Kidney tubule cell (primary cell): ENCODE data around the gene COX19.
"Not testable (repeated sequence)": the region's sequence is repeated elsewhere in the genome, so short reads cannot be mapped to it uniquely, and the experiment has no call there.

Experiments
- DNase-seq: peaks from one replicate; pipeline ENCODE4 v3.0.0-alpha.2; 2018; ENCODE audit warnings: low spot score

Gene COX19

DNA sequence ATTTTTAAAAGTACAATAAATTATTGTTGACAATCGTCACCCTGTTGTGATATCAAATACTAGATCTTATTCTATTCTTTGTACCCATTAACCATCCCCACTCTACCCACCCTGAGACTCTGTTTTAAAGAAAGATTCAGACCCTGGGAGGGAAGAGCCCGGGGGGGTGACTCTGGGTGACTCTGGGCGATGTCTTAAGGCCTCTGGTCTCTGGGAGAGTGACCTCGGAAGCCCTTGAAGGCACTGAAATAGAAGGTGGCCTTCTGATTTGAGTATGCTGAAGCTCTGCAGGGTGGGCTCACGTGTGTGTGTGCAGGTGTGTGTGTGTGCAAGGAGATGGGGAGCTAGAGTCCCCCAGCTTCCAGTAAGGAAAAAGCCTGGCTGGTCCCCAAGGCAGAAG, 30.6 kb downstream of the COX19 start:
- no peak for DNase-seq

DNA sequence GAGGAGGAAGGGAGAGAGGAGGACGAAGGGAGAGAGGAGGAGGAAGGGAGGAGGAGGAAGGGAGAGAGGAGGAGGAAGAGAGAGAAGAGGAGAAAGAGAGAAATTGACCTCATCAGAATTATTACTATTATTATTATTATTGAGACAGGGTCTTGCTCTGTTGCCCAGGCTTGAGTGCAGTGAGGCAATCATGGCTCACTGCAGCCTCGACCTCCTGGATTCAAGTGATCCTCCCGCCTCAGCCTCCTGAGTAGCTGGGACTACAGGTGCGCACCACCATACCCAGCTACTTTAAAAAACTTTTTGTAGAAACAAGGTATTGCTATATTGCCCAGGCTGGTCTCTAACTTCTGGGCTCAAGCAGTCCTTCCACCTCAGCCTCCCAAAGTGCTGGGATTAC, 31.6 kb downstream of the COX19 start:
- DNase-seq, result not testable (repeated sequence)

DNA sequence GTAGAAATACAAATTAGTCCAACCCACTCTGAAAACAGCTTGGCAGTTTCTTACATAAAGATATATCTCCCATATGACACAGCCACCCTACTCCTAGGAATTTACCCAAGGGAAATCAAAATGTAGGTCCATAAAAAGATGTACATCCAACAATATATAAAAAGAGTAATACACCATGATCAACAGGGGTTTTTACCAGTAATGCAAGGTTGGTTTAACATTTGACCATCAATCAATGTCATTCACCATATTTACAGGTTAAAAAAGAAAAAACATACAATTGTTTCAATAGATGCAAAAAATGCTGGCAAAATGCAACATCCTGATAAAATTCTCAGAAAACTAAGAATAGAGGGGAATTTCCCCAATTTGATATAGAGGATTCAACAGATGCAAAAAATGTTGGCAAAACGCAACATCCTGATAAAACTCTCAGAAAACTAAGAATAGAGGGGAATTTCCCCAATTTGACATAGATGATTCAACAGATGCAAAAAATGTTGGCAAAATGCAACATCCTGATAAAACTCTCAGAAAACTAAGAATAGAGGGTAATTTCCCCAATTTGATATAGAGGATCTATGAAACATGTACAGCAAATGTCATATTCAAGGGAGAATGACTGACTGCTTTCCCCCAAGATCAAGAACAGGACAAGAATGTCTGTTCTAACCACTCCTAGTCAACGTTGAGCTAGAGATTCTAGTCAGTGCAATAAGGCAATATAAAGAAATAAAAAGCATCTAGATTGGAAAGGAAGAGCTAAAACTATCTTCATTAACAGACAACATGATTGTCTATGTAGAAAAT, 34.5 kb downstream of the COX19 start:
- no peak for DNase-seq

DNA sequence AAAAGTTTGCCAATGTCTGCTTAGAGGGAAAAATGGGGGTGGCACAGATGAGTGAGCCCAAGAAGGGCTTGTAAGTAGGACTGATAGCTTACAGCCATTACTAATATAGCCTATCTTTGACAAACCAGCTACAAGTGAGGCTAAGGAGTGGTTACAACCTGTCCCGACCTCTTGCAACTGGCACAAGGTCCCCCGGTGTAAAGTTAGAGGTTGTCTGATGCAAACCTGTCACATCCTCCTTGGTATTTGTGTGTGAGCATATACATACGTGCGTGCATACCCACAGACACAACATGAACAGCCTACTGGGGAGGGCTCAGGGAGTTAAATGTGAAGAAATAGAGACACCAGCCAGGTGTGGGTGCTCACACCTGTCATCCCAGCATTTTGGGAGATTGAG, 35.5 kb downstream of the COX19 start:
- no peak for DNase-seq

DNA sequence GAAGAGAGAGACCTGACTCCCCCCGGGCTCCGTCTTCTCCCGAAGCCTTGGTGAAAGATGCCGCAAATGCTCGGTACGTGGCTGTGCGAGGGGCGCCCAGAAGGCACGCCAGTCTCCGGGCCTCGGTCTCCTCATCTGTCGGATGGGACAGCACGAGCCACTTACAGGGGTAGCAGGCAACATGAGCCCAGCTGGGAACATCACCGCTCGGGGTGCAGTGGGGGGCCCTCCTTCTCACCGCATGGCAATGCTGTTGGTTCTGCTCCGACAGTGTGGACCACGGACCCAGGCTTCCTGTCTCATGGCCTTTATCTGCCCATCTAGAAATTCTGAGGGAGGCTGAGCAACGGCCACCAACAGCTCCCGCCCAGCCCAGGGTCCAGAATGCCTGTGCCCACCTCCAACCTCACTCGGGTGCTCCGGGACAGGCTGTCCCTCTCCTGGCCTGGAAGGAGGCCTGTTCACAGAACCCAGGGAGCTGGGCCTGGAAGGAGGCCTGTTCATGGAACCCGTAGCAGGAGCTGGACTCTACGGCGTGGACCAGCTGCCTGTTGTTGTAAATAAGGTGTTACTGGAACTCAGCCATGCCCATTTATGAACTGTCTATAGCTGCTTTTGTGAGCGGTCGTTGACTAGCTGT, 36.7 kb downstream of the COX19 start:
- DNase-seq, result no peak

DNA sequence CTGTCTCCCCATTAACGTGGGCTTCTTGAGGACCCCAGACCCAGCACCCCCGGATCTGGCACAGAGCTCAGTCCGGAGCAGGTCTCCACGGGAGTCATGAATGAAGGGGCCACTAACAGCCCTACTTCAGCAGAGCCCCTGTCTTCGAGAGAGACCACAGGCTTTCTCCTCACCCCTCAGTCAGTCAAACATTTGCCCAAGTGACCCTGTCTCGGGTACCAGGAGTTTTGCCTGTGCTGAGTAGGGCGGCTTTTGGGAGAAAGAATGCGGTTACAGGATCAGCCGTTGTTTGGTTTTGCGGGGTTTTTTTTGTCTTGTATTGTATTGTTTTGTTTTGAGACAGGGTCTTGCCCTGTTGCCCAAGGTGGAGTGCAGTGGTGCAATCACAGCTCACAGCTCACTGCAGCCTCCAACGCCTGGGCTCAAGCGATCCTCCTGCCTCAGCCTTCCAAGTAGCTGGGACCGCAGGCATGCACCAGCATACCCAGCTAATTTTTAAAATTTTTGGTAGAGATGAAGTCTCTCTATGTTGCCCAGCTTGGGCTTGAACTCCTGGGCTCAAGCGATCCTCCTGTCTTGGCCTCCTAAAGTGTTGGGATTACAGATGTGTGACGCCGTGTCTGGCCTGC, 37.4 kb downstream of the COX19 start:
- no peak for DNase-seq

DNA sequence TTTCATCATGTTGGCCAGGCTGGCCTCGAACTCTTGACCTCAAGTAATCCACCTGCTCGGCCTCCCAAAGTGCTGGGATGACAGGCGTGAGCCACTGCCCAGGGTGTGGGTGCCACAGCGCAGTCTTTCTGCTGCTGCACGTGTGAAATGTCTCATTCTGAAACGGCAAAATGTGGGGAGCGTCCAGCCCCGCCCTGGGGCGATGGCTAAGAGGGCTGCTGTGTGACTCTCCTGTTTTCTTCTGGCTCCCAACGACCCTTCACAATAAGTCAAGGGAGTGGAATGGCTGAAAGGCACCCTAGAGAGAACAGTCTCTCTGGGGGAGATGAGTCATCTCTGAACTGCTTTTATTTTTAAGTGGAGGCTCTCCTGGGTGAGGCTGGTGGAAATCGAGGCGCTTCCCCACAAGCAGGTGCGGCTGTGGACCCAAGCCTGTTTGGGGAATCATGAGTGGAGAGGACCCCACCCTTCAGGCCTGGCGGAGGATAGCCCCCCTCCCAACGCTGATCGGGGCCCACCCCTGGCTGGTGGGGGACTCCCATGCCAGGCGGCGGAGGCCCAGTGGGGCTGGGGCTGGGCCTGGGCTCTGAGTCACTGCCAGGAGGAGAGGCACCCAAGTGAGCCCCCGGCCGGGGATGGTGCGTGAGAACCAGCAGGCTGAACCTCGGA, 38.8 kb downstream of the COX19 start:
- DNase-seq, result peak; percentile 45

DNA sequence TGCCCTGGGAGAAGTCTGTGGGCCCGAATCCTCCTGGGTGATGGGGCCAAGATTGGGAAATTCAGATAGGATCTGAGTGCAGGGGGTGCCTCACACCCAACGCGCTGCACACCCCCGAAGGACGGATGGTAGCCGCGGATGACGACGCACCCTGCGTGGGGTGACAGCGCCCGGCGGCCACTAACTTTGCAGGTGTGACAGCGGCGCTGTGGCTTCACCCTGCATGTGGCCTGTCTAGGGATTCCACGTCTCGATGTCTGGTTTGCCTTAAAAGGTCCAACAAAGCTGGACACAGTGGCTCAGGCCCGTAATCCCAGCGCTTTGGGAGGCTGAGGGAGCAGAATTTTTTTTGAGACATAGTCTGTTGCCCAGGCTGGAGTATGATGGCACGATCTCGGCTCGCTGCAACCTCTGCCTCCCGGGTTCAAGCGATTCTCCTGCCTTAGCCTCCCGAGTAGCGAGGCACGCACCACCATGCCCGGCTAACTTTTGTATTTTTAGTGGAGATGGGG, 39.4 kb downstream of the COX19 start:
- no peak for DNase-seq

DNA sequence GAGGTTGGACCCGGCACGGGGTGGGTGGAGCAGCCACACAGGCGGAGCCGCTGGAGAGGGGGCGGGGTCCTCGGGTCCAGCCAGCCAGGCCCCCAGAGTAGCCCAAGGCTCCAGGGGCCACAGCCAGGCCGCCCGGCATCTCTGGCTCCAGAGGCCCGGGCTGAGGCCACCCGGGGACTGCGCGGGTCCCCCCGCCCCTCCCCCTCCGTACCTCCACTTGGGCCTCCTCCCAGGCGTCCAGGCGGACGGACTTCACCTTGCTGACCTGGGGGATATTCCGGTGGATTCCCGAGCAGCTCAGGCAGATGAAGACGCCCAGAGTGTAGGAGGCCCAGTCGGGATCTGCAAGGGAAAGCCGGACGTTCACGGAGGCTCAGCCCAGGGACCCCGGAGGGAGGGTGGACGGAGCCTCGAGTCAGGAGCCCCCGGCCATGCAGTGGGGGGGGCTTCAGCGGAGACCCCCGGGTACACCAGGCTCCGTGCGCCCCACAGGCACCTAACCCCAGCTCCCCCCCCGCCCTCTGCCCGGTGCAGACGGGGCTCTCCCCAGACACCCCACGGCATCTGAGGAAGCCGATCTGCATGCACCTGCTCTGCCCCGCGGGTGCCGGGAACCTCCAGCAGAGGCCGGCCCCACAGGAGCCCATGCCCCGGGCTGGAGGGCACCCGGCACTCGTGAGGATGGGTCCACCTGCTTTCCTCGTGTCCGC, 40.0 kb downstream of the COX19 start:
- no peak for DNase-seq

DNA sequence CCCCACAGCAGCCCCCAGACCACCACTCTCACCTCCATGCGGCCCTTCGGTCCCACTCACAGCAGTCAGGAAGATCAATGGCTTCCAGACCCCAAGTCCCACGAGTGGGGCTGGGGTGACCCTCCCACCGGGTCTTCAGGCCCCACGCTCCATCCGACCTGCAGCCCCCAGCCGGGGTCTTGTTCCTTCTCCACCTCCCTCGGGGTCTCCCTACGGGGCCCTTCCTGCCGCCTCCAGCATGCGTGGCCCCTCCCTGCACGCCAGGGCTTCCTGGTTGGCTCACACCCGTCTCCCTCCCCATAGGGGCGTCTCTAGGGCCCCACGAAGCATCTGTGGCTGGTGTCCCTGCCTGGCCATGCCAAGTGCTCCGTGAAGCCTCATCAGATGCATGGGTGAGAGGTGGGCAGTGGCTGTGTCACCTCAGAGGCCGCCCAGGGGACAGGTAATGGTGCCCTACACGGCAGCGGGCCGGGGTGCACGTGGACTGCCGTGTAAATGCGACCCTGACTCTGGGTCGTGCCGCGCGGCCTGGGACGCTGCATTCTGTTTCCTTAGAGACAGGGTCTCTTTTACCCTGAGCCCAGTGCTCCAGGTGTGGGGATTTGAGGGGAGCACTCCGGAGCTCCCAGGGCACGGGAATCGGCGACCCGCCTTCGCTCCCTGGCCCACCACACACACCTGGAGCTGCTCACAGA, 40.7 kb downstream of the COX19 start:
- no peak for DNase-seq

DNA sequence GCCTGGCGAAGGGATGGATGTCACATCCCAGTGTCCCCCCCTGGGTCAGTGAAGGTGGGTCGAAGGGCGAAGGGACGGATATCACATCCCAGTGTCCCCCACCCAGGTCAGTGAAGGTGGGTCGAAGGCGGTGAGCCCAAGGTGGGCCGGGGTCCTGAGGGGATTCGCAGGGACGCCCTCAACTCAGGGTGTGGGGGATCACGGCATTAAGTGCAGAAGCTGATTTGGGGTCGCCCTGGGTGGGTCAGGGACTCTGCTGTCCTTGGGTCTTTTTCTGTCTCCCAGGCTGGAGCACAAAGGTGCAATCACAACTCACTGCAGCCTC, 42.7 kb downstream of the COX19 start:
- DNase-seq, result no peak

DNA sequence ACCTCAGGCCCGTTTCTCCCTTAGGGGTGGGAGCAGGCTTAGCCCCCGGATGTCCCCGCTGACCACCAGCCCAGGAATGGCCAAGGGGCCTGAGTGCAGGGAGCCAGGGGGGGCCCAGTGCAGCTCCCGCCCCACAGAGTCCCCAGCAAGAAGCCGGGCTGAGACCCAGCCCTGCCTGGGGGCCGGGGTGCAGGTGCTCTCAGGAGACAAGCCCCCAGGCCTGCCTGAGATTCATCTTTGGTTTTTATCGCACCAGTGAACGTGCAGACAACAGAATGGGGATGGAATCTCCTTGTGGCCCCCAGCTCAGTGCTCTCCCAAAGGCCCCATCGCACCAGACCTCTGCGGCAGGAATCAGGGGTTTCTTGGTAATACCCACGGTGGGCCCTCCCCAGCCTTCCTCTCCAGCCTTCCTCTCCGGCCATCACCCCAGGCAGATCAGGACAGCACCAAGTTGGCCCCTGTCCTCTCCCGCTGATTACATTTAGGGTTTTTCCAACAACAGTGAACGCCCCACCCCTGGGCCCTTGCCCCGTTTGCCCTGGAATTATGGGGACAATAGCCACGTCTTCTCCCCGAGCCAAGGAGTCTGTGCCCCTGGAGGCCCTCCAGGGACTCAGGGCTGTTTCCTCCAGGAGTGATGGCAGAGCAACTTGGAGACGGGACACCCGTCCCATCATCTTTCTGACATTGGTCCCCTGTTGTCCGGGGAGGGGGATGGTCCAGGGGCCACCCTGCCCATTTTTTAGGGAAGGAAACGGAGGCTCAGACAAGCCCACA, 43.3 kb downstream of the COX19 start:
- no peak for DNase-seq

DNA sequence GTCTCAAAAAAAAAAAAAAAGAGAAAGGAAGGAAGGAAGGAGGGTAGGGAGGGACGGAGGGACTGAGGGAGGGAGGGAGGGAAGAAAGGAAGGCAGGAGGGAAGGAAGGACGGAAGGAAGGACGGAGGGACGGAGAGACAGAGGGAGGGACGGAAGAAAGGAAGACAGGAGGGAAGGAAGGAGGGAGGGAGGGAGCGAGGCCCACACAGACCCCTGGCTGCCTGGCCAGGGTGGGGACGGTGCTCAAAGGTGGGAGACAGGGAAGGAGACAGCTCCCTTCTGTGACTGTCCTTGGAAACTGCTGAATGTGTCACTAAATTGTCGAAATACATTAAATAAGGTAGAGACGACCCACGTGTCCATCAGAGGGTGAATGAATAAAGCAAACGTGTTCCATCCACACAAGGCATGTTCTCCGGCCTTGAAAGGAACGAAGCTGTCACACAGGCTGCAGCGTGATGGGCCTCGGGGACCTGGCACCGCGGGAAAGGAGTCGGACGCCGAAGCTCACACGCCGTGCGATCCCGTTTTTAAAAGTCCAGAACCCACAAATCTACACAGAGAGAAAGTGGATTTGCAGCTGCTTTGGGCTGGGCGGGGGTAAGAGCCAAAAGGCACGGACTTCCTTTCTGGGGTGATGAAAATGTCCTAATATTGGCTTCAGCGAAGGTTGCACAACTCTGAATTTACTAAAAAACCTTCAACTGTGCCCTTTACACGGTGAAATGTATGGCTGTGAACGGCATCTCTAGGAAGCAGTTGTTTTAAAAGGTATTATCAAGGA, 44.2 kb downstream of the COX19 start:
- DNase-seq, result no peak

DNA sequence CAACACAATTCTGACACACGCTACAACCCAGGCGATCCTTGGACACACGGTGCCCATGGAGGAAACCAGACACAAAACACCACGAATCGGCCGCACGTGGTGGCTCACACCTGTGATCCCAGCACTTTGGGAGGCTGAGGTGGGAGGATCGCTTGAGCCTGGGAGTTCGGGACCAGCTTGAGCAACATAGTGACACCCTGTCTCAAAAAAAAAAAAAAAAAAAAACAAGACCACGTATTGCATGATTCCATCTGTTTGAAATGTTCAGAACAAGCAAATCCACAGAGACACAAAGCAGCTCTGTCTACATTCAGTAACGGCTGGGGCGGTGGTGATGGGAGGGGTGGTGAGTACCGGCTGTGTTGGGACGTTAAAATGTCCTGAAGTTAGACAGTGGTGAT, 46.0 kb downstream of the COX19 start:
- no peak for DNase-seq

DNA sequence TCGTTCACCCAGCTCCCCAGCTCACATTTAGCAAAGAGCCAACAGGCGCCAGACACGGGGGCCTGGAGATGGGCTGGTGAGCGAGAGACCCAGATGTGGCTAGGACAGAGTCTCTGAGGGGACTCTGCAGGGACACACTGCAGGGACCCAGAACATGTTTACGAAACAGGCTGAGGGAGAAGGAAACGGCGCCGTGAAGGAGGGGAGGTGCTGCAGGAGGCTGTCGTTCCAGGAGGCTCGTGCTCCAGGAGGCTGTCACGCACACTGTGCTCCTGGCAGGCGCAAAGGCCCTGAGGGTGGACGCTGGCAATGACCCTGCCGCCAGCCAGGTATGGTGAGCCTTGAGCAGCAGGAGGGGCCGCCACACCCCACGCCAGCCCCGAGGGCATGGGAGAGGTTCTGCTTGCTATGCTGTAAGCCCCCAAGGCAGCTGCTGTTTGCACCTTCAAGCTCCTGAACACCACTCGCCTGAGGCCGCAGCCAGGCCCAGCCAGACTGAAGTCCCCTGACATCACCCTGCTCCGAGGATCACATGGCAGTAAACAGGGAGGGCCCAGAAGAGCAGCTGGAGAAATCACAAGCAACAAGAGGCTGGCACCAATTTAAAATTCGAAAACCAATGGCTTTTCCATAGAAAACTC, 48.2 kb downstream of the COX19 start:
- DNase-seq, result no peak

DNA sequence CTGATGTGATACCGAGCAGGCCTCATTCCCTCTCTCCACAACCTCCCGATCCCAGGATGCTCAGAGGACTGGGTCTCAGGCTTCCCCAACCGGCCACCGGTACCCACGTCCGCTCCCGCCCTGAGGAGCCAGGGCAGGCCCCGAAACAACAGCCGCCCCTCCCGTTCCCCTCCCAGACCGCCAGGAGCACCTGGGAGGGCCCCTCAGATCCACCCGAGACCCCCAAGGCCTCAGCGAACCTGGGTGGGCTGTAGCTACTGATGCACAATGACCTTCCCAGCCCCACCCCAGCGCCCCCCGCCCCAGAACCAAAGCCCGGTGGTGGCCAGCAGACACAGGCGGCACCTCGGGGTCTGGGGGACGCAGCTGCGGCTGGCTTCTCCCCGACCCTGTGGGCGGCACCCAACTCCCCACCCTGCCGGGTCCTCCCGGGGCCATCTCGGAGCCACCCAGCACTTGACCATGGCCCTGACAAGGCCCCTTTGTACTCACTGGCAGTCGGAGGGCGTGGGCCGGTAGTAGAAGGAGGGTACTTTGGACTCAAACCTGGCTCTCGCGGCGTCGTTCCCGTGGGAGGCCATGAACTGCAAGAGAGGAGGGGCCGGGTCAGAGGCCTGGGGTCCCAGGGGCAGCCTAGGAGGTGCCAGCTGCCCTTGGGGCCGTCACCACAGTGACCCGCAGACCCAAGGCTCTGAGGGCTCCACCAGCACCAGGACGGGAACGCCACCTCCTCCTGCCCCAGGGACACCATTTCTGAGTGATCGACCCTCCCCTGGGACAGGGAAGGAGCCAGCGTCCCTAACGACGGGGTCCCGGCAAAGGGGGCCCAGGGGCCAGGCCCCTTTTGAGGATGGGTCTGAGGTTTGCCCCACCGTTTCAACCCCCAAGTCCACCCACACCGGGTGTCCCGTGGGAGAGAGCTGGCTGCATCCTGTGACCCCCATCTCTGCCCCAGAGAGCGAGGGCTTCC, 49.0 kb downstream of the COX19 start:
- DNase-seq, result no peak

DNA sequence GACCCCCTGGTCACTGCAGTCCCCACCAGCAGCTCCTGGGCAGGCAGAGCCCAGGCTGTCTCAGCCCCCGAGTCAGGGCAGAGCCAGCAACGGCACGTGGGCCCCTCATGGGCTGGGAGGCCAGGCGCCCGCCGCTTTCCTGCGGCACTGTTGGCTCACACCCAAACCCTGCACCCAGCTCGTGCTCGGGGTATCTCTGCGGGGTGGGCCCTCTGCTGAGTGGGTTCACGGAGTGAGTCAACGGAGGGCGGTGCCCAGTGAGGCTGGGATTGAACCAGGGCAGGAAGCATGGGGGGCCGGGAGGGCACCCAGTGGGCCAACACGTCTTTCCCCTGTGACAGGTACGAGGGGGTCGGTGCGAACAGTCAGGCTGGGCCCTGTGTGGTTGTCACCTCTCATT, 49.7 kb downstream of the COX19 start:
- DNase-seq, result no peak

DNA sequence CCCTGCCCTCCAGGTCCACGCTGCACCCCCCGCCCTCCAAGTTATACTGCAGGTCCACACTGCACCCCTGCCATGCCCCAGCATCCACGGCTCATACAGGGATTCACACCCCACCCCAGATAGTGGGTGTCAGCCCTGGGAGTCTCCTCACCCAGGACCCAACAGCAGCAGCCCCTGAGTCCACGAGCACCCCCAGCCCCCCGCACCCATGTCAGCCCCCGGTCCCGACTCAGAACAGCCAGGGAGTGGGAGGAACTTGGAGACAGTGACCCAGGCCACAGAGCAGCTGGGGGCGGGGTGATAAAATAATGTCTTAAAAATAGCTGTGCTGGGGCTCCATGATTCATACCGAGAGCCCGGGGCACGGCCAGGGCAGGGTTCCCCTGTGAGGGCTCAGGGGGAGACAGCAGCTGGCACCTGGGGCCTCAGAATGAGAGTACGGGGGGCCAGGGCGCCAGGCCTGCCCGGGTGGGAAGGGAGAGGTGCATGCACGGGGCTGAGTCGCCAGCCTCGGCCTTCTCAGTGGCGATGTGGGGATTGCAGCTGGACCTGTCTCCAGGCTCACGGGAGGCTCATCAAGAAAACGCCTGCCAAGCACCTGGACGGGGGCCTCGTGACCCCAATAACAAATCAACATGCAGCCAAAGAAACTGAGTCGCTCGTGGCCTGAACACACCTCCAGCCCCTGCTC, 50.7 kb downstream of the COX19 start:
- DNase-seq, result no peak
